BLaER1 (cell line): ENCODE results near the gene CEACAM21.

Experiments used
- H3K27ac ChIP-seq: shearing (Covaris generic); formaldehyde crosslinking; 2 replicates; pipeline ENCODE4 v1.8.1; 2022
- H3K27me3 ChIP-seq: shearing (Covaris generic); formaldehyde crosslinking; 2 replicates; pipeline ENCODE4 v1.8.1; 2022
- H3K36me3 ChIP-seq: shearing (Covaris generic); formaldehyde crosslinking; 2 replicates; pipeline ENCODE4 v1.8.1; 2022
- H3K4me1 ChIP-seq: shearing (Covaris generic); formaldehyde crosslinking; 2 replicates; pipeline ENCODE4 v1.8.1; 2022
- H3K4me2 ChIP-seq: shearing (Covaris generic); formaldehyde crosslinking; 2 replicates; pipeline ENCODE4 v1.8.1; 2022
- H3K4me3 ChIP-seq: shearing (Covaris generic); formaldehyde crosslinking; 2 replicates; pipeline ENCODE4 v1.8.1; 2022
- H3K9ac ChIP-seq: shearing (Covaris generic); formaldehyde crosslinking; 2 replicates; pipeline ENCODE4 v1.8.1; 2022
- H3K9me3 ChIP-seq: shearing (Covaris generic); formaldehyde crosslinking; 2 replicates; pipeline ENCODE4 v1.8.1; 2022
- H4K20me1 ChIP-seq: shearing (Covaris generic); formaldehyde crosslinking; 2 replicates; pipeline ENCODE4 v1.8.1; 2022
- Cebpa-rat ChIP-seq: shearing (Covaris generic); IDR thresholded peaks from 2 replicates; pipeline ENCODE4 v1.8.1; 2022

Gene CEACAM21

DNA sequence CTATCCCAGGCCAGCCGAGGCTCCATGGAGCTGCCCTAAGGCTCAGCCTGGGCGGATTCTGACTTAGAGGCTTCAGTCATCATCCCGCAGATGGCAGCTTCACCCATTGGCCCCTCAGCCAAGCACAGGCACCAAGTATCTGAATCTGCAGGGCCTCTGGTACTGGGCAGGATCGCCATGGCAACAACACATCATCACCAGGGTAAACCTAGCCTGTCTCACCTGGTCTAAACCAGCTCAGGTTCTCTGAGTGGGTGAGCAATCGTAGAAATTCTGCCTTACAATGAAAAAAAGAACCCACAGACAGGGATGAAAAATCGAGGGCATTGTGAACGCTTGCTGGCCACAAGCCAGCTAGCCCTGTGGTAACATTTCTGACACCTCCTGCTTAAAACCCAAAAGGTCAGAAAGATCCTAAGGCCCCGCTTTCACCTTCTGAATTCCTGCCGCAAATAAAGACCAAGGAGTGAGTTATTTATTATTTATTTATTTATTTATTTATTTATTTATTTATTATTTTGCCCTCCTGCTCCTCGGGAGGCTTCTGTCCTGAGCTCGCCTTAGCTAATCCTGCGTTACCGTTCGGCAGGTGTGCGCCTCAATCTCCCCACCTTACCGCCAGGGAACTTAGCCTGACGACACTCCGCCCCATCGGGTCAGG, 12.0 kb upstream of the CEACAM21 start:
- Histone ChIP-seq H3K27ac (no peak overlapping the region), H3K27me3 (no peaks in the 10 kb centered on the region), H4K20me1 (peaks cover 57% of the 10 kb centered on the region), H3K9ac (peak overlapping the region; percentile 53), H3K36me3 (peaks cover 30% of the 10 kb centered on the region), H3K4me3 (peak overlapping the region; percentile 65), H3K4me1 (peaks cover 73% of the 10 kb centered on the region), H3K9me3 (0 out of 2 replicates have a peak, but pooled peaks cover 3% of the 10 kb centered on the region), H3K4me2 (peak overlapping the region; percentile 87)
- TF ChIP-seq Cebpa-rat = no peak

DNA sequence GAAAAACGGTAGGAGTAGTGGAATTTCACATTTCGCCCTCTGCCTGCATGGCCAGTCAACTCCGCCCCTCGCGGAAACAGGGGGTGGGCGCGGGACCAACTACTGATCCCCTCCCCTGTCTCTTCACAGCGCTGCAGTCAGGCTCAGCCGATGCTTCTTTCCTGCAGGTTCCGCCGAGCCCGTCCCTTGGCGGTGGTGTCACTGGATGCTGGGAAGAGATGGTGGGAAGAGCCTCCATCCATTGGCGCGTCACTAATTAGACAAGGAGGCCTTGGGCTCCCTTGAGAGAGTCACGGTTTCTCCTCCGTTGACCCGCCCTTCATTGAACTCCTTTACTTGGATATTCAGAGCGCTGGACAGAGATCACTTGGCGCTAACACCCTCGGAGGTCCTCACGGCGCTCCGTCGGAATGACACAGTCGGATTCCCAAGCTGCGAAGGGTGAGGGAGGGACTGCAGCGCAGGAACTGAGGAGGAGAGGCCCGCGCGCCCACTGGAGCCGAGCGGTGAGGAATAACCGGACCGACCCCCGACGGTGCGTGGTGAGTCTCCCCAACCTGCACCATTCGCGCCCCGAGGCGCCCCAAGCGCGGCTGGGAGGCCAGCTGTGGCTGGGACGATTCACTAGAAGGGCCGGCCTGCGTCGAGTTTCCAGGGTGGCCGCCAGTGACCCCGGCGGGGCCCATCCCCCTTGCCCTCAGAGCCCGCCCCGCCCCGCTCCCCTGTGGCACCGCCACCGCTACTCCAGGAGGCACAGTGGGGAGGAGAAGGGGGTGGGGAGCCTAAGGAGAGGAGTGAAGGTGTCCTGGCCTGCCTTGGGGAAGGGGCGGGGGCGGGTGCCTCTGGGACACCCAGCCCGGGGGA, 11.2 kb upstream of the CEACAM21 start:
- peaks cover 35% of the 10 kb centered on the region for H3K36me3 ChIP-seq
- H3K9ac ChIP-seq = peak overlapping the region; percentile 53
- peaks cover 64% of the 10 kb centered on the region for H4K20me1 ChIP-seq
- H3K9me3 ChIP-seq = 0 out of 2 replicates have a peak, but pooled peaks cover 3% of the 10 kb centered on the region
- peak overlapping the region; percentile 65 for H3K4me3 ChIP-seq
- H3K4me2 ChIP-seq = peak overlapping the region; percentile 87
- no peak for TF ChIP-seq Cebpa-rat
- H3K27me3 ChIP-seq = no peaks in the 10 kb centered on the region
- peaks cover 73% of the 10 kb centered on the region for H3K4me1 ChIP-seq
- H3K27ac ChIP-seq = 0 out of 2 replicates have a peak overlapping the region, but pooled peaks have one; percentile 25

DNA sequence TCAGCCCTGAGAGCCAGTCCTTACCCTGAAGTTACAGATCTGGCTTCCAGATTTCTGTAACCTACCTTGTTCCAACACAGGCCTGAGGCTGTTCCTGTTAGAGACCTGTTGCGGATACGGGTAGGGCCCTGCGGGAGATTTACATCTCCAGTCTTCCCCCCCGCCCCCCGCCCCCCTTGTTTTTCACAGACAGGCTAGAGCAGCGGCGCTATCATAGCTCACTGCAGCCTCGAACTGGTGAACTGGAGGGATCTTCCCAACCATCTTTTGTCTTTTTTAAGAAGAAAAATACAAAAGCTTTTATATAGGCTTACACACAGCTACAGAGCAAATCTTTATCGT, 10.6 kb upstream of the CEACAM21 start:
- Histone ChIP-seq H3K27ac (0 out of 2 replicates have a peak overlapping the region, but pooled peaks have one; percentile 25), H3K4me3 (peak overlapping the region; percentile 65), H3K27me3 (no peaks in the 10 kb centered on the region), H3K9me3 (0 out of 2 replicates have a peak, but pooled peaks cover 3% of the 10 kb centered on the region), H3K4me2 (peak overlapping the region; percentile 87), H3K36me3 (peaks cover 35% of the 10 kb centered on the region), H4K20me1 (peaks cover 70% of the 10 kb centered on the region), H3K4me1 (peaks cover 73% of the 10 kb centered on the region), H3K9ac (peak overlapping the region; percentile 53)
- TF ChIP-seq Cebpa-rat = no peak

DNA sequence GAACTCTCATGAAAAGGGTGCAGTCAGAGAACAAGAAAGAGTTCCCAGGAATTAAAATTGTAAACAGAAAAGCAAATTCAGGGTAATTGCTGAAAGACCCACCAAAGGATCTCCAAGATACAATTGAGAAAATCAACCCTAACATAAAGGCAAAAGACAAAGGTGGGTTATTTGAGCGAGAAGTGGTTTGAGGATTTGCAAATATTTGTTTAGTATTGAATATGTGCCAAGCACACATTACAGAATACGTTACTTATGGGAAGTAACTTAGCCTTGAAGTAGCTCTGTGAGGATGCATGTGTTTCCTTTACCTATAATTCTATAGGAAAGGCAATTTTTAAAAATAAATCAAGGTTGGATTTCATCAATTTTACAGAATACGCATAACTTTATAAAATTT, 10.0 kb upstream of the CEACAM21 start:
- no peak overlapping the region for H3K9ac ChIP-seq
- H3K36me3 ChIP-seq = peaks cover 38% of the 10 kb centered on the region
- no peak overlapping the region for H3K27ac ChIP-seq
- peaks cover 77% of the 10 kb centered on the region for H4K20me1 ChIP-seq
- no peak for TF ChIP-seq Cebpa-rat
- H3K27me3 ChIP-seq = no peaks in the 10 kb centered on the region
- H3K9me3 ChIP-seq = 0 out of 2 replicates have a peak, but pooled peaks cover 3% of the 10 kb centered on the region
- H3K4me2 ChIP-seq = peak overlapping the region; percentile 35; the same call in 1 of the 2 replicates
- H3K4me3 ChIP-seq = no peak overlapping the region
- H3K4me1 ChIP-seq = peaks cover 68% of the 10 kb centered on the region

DNA sequence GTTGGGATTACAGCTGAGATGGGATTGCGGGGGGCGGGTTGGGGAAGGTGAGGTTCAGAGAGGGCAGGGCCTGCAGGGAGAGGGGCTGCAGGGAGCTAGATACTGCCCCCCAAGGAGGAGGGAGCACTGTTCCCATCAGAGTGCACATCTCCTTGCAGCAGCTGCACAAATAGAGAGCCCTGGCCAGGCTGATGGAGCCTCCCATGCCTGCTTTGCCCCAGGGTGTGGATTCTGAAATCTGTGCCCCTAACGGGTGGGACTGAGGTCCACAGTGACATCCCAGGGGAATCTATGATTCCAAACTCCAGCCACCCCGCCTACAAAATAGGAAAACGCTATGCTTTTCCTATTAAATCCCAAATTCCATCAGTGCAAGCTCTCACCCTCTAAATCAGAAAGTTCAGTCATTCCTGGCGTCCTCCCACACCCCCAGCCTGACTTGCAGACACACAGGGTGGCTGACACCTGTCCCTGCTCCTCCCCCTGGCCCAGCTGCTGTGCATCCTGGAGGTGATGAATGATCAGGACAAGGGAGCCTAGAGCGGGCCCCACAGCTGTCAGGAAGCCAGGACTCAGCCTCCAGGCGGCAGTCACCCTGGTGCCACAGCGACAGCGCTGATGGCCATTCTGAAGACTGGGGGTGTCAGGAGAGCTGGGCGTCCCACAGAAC, 6.3 kb upstream of the CEACAM21 start:
- H4K20me1 ChIP-seq = peaks cover 89% of the 10 kb centered on the region
- no peaks in the 10 kb centered on the region for H3K27me3 ChIP-seq
- H3K9ac ChIP-seq = no peak overlapping the region
- H3K4me3 ChIP-seq = no peak overlapping the region
- H3K36me3 ChIP-seq = peaks cover 61% of the 10 kb centered on the region
- H3K4me2 ChIP-seq = peak overlapping the region; percentile 4
- peaks cover 3% of the 10 kb centered on the region; the same call in 1 of the 2 replicates for H3K9me3 ChIP-seq
- no peak for TF ChIP-seq Cebpa-rat
- peaks cover 33% of the 10 kb centered on the region for H3K4me1 ChIP-seq
- no peak overlapping the region for H3K27ac ChIP-seq

DNA sequence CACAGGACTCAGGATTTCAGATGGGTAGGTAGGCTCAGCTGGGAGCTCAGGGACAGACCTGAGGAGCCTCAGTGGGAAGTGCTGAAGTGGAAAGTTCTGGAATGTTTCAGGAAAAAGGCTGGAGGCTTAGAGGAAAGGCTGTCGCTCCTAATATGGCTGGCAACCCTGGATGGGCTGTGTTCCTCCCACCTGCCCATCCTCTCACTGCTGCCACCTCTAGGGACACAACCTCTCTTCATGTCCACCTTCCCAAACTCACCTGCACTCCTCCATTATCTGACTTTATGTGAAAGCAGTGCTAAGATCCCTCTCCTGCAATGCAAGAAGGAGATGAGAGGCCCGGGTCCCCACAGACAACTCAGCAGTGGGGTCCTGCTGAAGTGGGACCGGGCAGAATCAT, 5.8 kb upstream of the CEACAM21 start:
- Histone ChIP-seq H3K27me3 (no peaks in the 10 kb centered on the region), H3K36me3 (peaks cover 61% of the 10 kb centered on the region), H3K27ac (no peak overlapping the region), H4K20me1 (peaks cover 83% of the 10 kb centered on the region), H3K4me3 (no peak overlapping the region), H3K9me3 (peaks cover 3% of the 10 kb centered on the region; the same call in 1 of the 2 replicates), H3K9ac (no peak overlapping the region), H3K4me1 (peaks cover 27% of the 10 kb centered on the region), H3K4me2 (peak overlapping the region; percentile 4; the same call in 1 of the 2 replicates)
- no peak for TF ChIP-seq Cebpa-rat

DNA sequence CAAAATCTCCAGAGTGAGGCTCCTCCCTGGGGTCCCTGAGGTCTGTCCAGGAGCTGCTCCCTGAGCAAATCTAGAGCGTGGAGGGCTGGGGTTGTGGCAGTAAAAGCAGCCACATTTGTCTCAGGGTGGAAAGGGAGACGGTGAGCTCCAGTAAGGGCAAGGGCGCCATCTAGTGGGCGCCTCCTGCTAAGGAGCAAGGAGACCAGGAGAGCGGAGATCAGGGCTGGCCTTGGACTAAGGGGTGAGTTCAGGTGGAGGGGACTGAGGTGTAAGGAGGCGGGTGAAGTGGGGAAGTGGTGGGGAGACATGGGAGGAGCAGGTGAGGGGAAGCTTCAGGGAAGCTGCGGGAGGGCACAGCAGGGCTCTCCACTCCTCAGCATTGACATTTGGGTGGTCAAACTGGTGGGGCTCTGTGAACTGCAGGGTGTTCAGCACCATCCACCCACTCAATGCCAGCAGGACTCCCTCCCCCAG, 5.3 kb upstream of the CEACAM21 start:
- Histone ChIP-seq H4K20me1 (peaks cover 83% of the 10 kb centered on the region), H3K4me1 (peaks cover 27% of the 10 kb centered on the region), H3K27me3 (no peaks in the 10 kb centered on the region), H3K9me3 (peaks cover 3% of the 10 kb centered on the region; the same call in 1 of the 2 replicates), H3K36me3 (peaks cover 61% of the 10 kb centered on the region), H3K9ac (no peak overlapping the region), H3K4me2 (peak overlapping the region; percentile 4; the same call in 1 of the 2 replicates), H3K27ac (no peak overlapping the region), H3K4me3 (no peak overlapping the region)
- TF ChIP-seq Cebpa-rat = no peak

DNA sequence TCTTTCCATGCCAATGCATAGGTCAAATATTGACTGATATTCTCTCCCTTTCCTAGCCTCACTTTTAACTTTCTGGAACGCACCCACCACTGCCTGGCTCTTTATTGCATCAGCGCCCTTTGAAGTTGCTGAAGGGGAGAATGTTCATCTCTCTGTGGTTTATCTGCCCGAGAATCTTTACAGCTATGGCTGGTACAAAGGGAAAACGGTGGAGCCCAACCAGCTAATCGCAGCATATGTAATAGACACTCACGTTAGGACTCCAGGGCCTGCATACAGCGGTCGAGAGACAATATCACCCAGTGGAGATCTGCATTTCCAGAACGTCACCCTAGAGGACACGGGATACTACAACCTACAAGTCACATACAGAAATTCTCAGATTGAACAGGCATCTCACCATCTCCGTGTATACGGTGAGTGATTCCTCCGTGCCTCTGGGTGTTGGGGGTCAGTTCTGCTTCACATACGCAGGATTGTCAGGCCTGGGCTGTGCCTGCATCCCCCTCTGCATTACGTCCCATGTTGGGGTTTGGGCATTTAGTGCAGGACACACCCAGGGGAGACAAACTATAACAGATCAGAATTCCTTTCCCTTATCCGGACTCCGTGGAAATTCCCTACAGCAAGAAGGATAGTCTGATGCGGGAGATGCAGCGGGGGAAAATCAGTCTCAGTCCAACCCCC, 1.3 kb downstream of the CEACAM21 start:
- H3K9ac ChIP-seq = no peak overlapping the region
- peaks cover 75% of the 10 kb centered on the region for H3K36me3 ChIP-seq
- no peak overlapping the region for H3K27ac ChIP-seq
- TF ChIP-seq Cebpa-rat = no peak
- H3K4me3 ChIP-seq = no peak overlapping the region
- no peaks in the 10 kb centered on the region for H3K27me3 ChIP-seq
- H4K20me1 ChIP-seq = peaks cover 20% of the 10 kb centered on the region
- peaks cover 21% of the 10 kb centered on the region for H3K4me1 ChIP-seq
- H3K4me2 ChIP-seq = no peak overlapping the region
- H3K9me3 ChIP-seq = peaks cover 37% of the 10 kb centered on the region

DNA sequence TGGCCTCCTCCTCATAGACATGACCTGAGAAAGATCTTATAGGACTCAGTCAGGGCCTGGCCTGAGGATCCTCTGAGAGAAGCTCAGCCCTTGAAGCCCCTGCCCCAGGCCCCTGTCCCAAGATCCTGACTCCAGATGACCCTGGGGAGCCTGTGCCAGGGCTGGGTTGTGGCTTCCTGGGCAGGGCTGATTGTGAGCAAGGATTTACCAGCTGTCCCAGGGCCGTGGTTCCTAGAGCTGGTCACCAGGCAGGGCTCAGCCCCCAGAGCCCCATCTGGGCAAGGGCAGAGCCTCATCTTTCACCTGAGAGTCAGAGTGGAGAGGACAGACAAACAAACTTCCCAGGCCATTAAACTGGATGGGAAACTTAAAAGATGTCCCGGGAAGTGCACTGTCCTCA, 1.9 kb downstream of the CEACAM21 start:
- H3K4me3 ChIP-seq = no peak overlapping the region
- H3K9me3 ChIP-seq = peaks cover 43% of the 10 kb centered on the region
- H3K27me3 ChIP-seq = no peaks in the 10 kb centered on the region
- peaks cover 21% of the 10 kb centered on the region for H3K4me1 ChIP-seq
- no peak for TF ChIP-seq Cebpa-rat
- no peak overlapping the region for H3K4me2 ChIP-seq
- H3K9ac ChIP-seq = peak overlapping the region; percentile 38; the same call in 1 of the 2 replicates
- H3K36me3 ChIP-seq = peaks cover 75% of the 10 kb centered on the region
- no peak overlapping the region for H3K27ac ChIP-seq
- H4K20me1 ChIP-seq = peaks cover 14% of the 10 kb centered on the region
